Measurements from ENCODE around the gene SMOC2.
"Not testable (repeated sequence)": the region's sequence is repeated elsewhere in the genome, so short reads cannot be mapped to it uniquely, and the experiment has no call there.

Gene SMOC2

GRCh38 chr6:168695701-168696100, 254.7 kb downstream of the SMOC2 start:
- no peak for DNase-seq (ENCODE audit: low read depth)
- TF ChIP-seq CTCF (IDR thresholded peaks at IDR 0.05; ENCODE audit: low read length, missing control alignments): no peak
- no peak overlapping the region for H3K4me3 ChIP-seq (replicated peaks; ENCODE audit: low read depth, low read length)

- H3K4me3 ChIP-seq (replicated peaks; ENCODE audit: low read depth, low read length): no peak overlapping the region
- TF ChIP-seq CTCF (IDR thresholded peaks at IDR 0.05; ENCODE audit: low read length, missing control alignments): no peak
- DNase-seq (ENCODE audit: low read depth): no peak
Measured at GRCh38 chr6:168698923-168699322, 257.9 kb downstream of the SMOC2 start.

GRCh38 chr6:168699631-168700295, 258.8 kb downstream of the SMOC2 start:
- DNase-seq (ENCODE audit: low read depth): no peak
- no peak overlapping the region for H3K4me3 ChIP-seq (replicated peaks; ENCODE audit: low read depth, low read length)
- TF ChIP-seq CTCF (IDR thresholded peaks at IDR 0.05; ENCODE audit: low read length, missing control alignments): no peak

- DNase-seq (ENCODE audit: low read depth): no peak
- H3K4me3 ChIP-seq (replicated peaks; ENCODE audit: low read depth, low read length): no peak overlapping the region
- TF ChIP-seq CTCF (IDR thresholded peaks at IDR 0.05; ENCODE audit: low read length, missing control alignments): no peak
Measured at GRCh38 chr6:168700880-168701279, 259.9 kb downstream of the SMOC2 start.

- no peak for DNase-seq (ENCODE audit: low read depth)
- H3K4me3 ChIP-seq (replicated peaks; ENCODE audit: low read depth, low read length): no peak overlapping the region
- no peak for TF ChIP-seq CTCF (IDR thresholded peaks at IDR 0.05; ENCODE audit: low read length, missing control alignments)
Measured at GRCh38 chr6:168703990-168704389, 263.0 kb downstream of the SMOC2 start.

- no peak for DNase-seq (ENCODE audit: low read depth)
- TF ChIP-seq CTCF (IDR thresholded peaks at IDR 0.05; ENCODE audit: low read length, missing control alignments): no peak
- no peak overlapping the region for H3K4me3 ChIP-seq (replicated peaks; ENCODE audit: low read depth, low read length)
Measured at GRCh38 chr6:168704678-168705077, 263.7 kb downstream of the SMOC2 start.

- DNase-seq (ENCODE audit: low read depth); H3K4me3 ChIP-seq (replicated peaks; ENCODE audit: low read depth, low read length): not testable (repeated sequence)
Measured at GRCh38 chr6:168705271-168705670, 264.3 kb downstream of the SMOC2 start.

All from fibroblast of pulmonary artery (primary cell).